ENCODE results near the gene MLPH.
A peak's percentile ranks its signal among the peaks of the same experiment; 100 is the strongest.

The MLPH gene

DNA sequence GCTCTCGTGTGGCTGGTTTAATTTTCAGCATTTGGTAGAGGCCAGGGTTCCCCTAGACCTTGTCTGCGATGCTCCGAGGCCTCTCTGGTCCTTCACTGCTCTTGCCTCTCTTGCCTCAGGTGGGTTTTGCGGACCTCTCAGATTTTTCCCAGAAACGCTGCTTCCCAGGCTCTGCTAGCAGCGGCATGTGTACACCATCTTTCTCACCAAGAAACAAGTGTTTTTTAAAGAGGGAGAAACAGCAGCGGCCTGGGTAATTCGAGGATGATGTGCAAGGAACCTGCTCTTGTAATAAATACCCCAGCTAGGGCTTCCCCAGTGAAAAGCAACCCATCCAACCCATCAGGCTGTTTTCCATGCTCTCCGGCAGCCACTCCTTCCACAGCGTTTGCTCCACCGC is 39.6 kb upstream of the MLPH start:
- H4K12ac ChIP-seq (ENCODE audit: low read depth, low read length), result no peak overlapping the region
- no peak overlapping the region for H3K14ac ChIP-seq (ENCODE audit: low read length)
- H2BK12ac ChIP-seq (ENCODE audit: low read length), result no peak overlapping the region
- no peak overlapping the region for H3K18ac ChIP-seq (ENCODE audit: low read length)
- no peak overlapping the region for H2AK5ac ChIP-seq (ENCODE audit: low read length)
- no peak overlapping the region for H4K8ac ChIP-seq (ENCODE audit: low read depth, low read length)
- H2AFZ ChIP-seq (ENCODE audit: insufficient read depth, low read length, poor library complexity), result no peak overlapping the region
- no peak for DNase-seq
- no peak overlapping the region for H3K4ac ChIP-seq (ENCODE audit: low read depth, low read length)
- H2BK120ac ChIP-seq (ENCODE audit: insufficient read depth, low read length, poor library complexity), result no peak overlapping the region
- H3K36me3 ChIP-seq (ENCODE audit: control insufficient read depth in 1 of 2, insufficient read depth in 2 of 2, low read length in 2 of 2), result peaks cover 0 to 3% of the 10 kb centered on the region in 2 experiments
- no peaks in the 10 kb centered on the region for H3K79me1 ChIP-seq (ENCODE audit: low read length)
- no peak overlapping the region for H3K27ac ChIP-seq (ENCODE audit: low read depth, low read length)
- no peaks in the 10 kb centered on the region for H3K27me3 ChIP-seq (ENCODE audit: insufficient read depth, low read length)
- peaks cover 4% of the 10 kb centered on the region for H3K9me3 ChIP-seq (ENCODE audit: insufficient read depth, low read depth, low read length)
- H3K4me3 ChIP-seq (ENCODE audit: low read depth, low read length), result no peak overlapping the region
- no peak overlapping the region for H3K4me2 ChIP-seq (ENCODE audit: low read length)
- H3K4me1 ChIP-seq (ENCODE audit: control insufficient read depth in 1 of 2, insufficient read depth in 2 of 2, low read length in 2 of 2), result peaks cover 0 to 4% of the 10 kb centered on the region in 2 experiments
- H4K91ac ChIP-seq (ENCODE audit: low read depth, low read length), result no peak overlapping the region
- H2BK5ac ChIP-seq (ENCODE audit: low read depth, low read length, poor library complexity), result no peak overlapping the region
- H3K79me2 ChIP-seq (ENCODE audit: control insufficient read depth, insufficient read depth, low read length, poor library complexity), result no peaks in the 10 kb centered on the region
- no CpG with 5 or more reads among the region's 11 CpGs for WGBS (ENCODE audit: extremely low coverage, insufficient coverage, insufficient read length)
- no peak overlapping the region for H3K9ac ChIP-seq (ENCODE audit: low read length)
- H3K23ac ChIP-seq (ENCODE audit: low read length), result no peak overlapping the region

- Histone ChIP-seq H4K91ac (ENCODE audit: low read depth, low read length) (no peak overlapping the region), H2BK120ac (ENCODE audit: insufficient read depth, low read length, poor library complexity) (no peak overlapping the region), H2AK5ac (ENCODE audit: low read length) (no peak overlapping the region), H3K27ac (ENCODE audit: low read depth, low read length) (no peak overlapping the region), H3K9me3 (ENCODE audit: insufficient read depth, low read depth, low read length) (peaks cover 3% of the 10 kb centered on the region), H3K4ac (ENCODE audit: low read depth, low read length) (no peak overlapping the region), H3K4me2 (ENCODE audit: low read length) (no peak overlapping the region), H3K36me3 (ENCODE audit: control insufficient read depth in 1 of 2, insufficient read depth in 2 of 2, low read length in 2 of 2) (peaks cover 0 to 3% of the 10 kb centered on the region in 2 experiments), H3K23ac (ENCODE audit: low read length) (no peak overlapping the region), H4K12ac (ENCODE audit: low read depth, low read length) (no peak overlapping the region), H3K9ac (ENCODE audit: low read length) (no peak overlapping the region), H3K4me3 (ENCODE audit: low read depth, low read length) (no peak overlapping the region), H3K79me2 (ENCODE audit: control insufficient read depth, insufficient read depth, low read length, poor library complexity) (no peaks in the 10 kb centered on the region), H3K14ac (ENCODE audit: low read length) (no peak overlapping the region), H3K4me1 (ENCODE audit: control insufficient read depth in 1 of 2, insufficient read depth in 2 of 2, low read length in 2 of 2) (peaks cover under 1 to 4% of the 10 kb centered on the region in 2 experiments), H2BK12ac (ENCODE audit: low read length) (no peak overlapping the region), H3K27me3 (ENCODE audit: insufficient read depth, low read length) (no peaks in the 10 kb centered on the region), H3K18ac (ENCODE audit: low read length) (no peak overlapping the region), H4K8ac (ENCODE audit: low read depth, low read length) (no peak overlapping the region), H2AFZ (ENCODE audit: insufficient read depth, low read length, poor library complexity) (no peak overlapping the region), H3K79me1 (ENCODE audit: low read length) (no peaks in the 10 kb centered on the region), H2BK5ac (ENCODE audit: low read depth, low read length, poor library complexity) (no peak overlapping the region)
- no peak for DNase-seq
- WGBS (ENCODE audit: extremely low coverage, insufficient coverage, insufficient read length), result no CpG with 5 or more reads among the region's 7 CpGs
Measured at GRCh38 chr2:237448171-237448570, 38.9 kb upstream of the MLPH start.

DNA sequence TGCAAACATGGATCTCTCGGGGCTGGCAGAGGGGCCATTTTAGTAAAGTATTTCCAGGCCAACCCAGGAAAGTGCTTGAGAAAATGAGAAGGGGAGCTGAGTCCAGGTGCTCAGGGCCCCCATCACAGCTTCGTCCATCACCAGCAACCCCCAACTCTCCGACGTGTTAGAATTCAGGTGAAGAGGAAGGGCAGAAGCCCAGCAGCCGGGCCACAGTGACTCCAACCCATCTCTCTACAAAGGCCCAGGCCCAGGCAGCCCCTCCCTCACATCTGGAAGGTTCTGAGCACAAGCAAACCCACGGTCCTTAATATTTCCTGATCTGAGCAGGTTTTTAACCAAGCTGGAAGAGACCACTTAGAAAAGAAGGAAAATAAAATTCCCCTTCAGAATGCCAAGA is 38.4 kb upstream of the MLPH start:
- Histone ChIP-seq H3K79me1 (ENCODE audit: low read length) (no peaks in the 10 kb centered on the region), H2BK120ac (ENCODE audit: insufficient read depth, low read length, poor library complexity) (no peak overlapping the region), H3K4me2 (ENCODE audit: low read length) (no peak overlapping the region), H3K18ac (ENCODE audit: low read length) (no peak overlapping the region), H2BK12ac (ENCODE audit: low read length) (no peak overlapping the region), H3K27me3 (ENCODE audit: insufficient read depth, low read length) (no peaks in the 10 kb centered on the region), H3K14ac (ENCODE audit: low read length) (no peak overlapping the region), H3K4me3 (ENCODE audit: low read depth, low read length) (no peak overlapping the region), H3K4me1 (ENCODE audit: control insufficient read depth in 1 of 2, insufficient read depth in 2 of 2, low read length in 2 of 2) (peaks cover 2 to 4% of the 10 kb centered on the region in 2 experiments), H3K4ac (ENCODE audit: low read depth, low read length) (no peak overlapping the region), H3K23ac (ENCODE audit: low read length) (no peak overlapping the region), H4K8ac (ENCODE audit: low read depth, low read length) (no peak overlapping the region), H2AFZ (ENCODE audit: insufficient read depth, low read length, poor library complexity) (no peak overlapping the region), H3K36me3 (ENCODE audit: control insufficient read depth in 1 of 2, insufficient read depth in 2 of 2, low read length in 2 of 2) (peaks cover 0 to 3% of the 10 kb centered on the region in 2 experiments), H3K27ac (ENCODE audit: low read depth, low read length) (no peak overlapping the region), H2BK5ac (ENCODE audit: low read depth, low read length, poor library complexity) (no peak overlapping the region), H2AK5ac (ENCODE audit: low read length) (no peak overlapping the region), H3K79me2 (ENCODE audit: control insufficient read depth, insufficient read depth, low read length, poor library complexity) (no peaks in the 10 kb centered on the region), H4K91ac (ENCODE audit: low read depth, low read length) (no peak overlapping the region), H4K12ac (ENCODE audit: low read depth, low read length) (no peak overlapping the region), H3K9ac (ENCODE audit: low read length) (no peak overlapping the region), H3K9me3 (ENCODE audit: insufficient read depth, low read depth, low read length) (peaks cover 3% of the 10 kb centered on the region)
- no peak for DNase-seq
- no CpG with 5 or more reads among the region's 6 CpGs for WGBS (ENCODE audit: extremely low coverage, insufficient coverage, insufficient read length)

DNA sequence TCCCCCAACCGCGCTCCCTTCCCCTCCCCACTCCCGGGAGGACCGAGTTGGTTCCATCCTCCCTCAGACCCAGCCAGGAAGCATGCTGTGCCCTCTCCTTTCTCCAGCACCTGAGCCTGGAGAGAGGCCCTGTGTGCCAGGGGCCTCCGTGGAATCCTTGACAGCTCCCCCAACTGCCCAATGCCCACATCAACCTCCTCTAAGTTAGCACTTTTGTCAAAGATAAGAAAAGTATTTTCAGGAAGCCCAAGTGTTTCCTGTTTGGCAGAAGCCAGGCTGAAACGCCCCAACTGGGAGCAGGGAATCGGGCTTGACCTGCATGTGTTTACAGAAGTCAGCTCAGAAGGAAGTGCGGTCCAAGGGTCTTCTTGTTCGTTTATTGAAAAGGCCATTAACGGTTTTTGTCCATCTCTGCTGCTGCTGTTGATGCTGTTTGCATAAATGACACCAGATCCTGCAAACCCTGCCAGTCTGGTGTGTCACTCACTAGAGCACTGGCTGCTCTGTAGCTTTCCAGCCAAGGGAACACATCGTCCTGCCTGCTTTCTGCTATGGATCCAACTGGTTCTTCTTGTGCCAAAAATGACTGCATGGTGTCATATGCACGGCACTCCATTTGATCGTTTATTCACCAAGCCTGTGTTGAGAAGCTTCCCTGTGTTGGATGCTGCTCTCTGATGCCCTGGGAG is 37.7 kb upstream of the MLPH start:
- Histone ChIP-seq H3K27ac (ENCODE audit: low read depth, low read length) (no peak overlapping the region), H3K4me1 (ENCODE audit: control insufficient read depth in 1 of 2, insufficient read depth in 2 of 2, low read length in 2 of 2) (peaks cover 2 to 4% of the 10 kb centered on the region in 2 experiments), H3K36me3 (ENCODE audit: control insufficient read depth in 1 of 2, insufficient read depth in 2 of 2, low read length in 2 of 2) (peaks cover 0 to 3% of the 10 kb centered on the region in 2 experiments), H4K91ac (ENCODE audit: low read depth, low read length) (no peak overlapping the region), H3K79me2 (ENCODE audit: control insufficient read depth, insufficient read depth, low read length, poor library complexity) (no peaks in the 10 kb centered on the region), H2AFZ (ENCODE audit: insufficient read depth, low read length, poor library complexity) (no peak overlapping the region), H3K14ac (ENCODE audit: low read length) (no peak overlapping the region), H2BK120ac (ENCODE audit: insufficient read depth, low read length, poor library complexity) (no peak overlapping the region), H3K27me3 (ENCODE audit: insufficient read depth, low read length) (no peaks in the 10 kb centered on the region), H3K4ac (ENCODE audit: low read depth, low read length) (no peak overlapping the region), H4K12ac (ENCODE audit: low read depth, low read length) (no peak overlapping the region), H3K4me2 (ENCODE audit: low read length) (no peak overlapping the region), H2BK12ac (ENCODE audit: low read length) (no peak overlapping the region), H3K4me3 (ENCODE audit: low read depth, low read length) (peak overlapping the region; percentile 19), H3K79me1 (ENCODE audit: low read length) (no peaks in the 10 kb centered on the region), H2AK5ac (ENCODE audit: low read length) (no peak overlapping the region), H3K9ac (ENCODE audit: low read length) (no peak overlapping the region), H3K23ac (ENCODE audit: low read length) (no peak overlapping the region), H3K18ac (ENCODE audit: low read length) (no peak overlapping the region), H3K9me3 (ENCODE audit: insufficient read depth, low read depth, low read length) (peaks cover 3% of the 10 kb centered on the region), H2BK5ac (ENCODE audit: low read depth, low read length, poor library complexity) (no peak overlapping the region), H4K8ac (ENCODE audit: low read depth, low read length) (no peak overlapping the region)
- no CpG with 5 or more reads among the region's 13 CpGs for WGBS (ENCODE audit: extremely low coverage, insufficient coverage, insufficient read length)
- DNase-seq, result no peak
